HG02852 (cell line): ENCODE data around the gene RBM47.
"Not testable (repeated sequence)": the region's sequence is repeated elsewhere in the genome, so short reads cannot be mapped to it uniquely, and the experiment has no call there.

ENCODE experiments used
- ATAC-seq: cut with Tn5 transposase; IDR thresholded peaks from one replicate; pipeline ENCODE4 v1.9.1; 2021; ENCODE audit warnings: mild to moderate bottlenecking, moderate library complexity; ENCODE audit not compliant: unreplicated experiment

Gene RBM47

GRCh38 chr4:40544221-40544620 lies 85.4 kb downstream of the RBM47 start:
- no peak for ATAC-seq

DNA sequence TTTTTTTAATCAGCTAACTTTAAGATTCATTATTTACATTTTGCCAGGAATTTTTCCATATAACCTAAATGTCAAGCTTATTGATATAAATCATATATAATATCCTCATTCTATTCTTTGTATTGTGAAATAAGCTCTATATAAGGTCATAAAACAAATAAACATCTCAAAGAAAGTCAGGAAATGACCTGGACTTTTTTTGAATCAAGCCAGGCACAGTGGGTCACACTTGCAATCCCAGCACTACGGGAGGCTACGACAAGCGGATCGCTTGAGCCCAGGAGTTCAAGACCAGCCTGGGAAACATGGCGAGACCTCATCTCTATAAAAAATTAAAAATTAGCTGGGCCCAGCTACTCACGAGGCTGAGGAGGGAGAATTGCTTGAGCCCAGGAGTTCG lies 88.9 kb downstream of the RBM47 start:
- ATAC-seq = no peak

DNA sequence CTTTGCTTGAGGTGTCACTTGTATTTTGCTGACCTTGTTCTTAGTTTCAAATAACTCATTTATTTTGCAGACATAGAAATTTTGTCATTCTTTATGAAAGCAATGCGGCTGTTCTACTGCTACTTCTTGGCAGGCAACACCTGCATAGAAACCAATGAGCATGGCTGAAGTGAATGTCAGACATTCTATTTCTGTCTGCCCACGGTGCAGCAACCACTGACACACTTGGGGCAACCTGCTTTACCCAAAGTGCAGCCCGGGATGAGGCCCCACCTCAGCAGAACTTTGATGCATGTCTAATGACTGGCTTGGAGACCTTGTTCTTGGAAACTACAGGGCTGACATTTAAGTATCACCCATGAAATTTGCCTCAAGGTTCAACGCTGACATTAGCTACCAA lies 93.6 kb downstream of the RBM47 start:
- ATAC-seq = peak; percentile 66

GRCh38 chr4:40531636-40532023 lies 98.0 kb downstream of the RBM47 start:
- ATAC-seq = no peak

- ATAC-seq = no peak
These were observed 98.6 kb downstream of the RBM47 start for GRCh38 chr4:40530961-40531635.

- ATAC-seq = no peak
These were observed 102.9 kb downstream of the RBM47 start for GRCh38 chr4:40526741-40527140.

- ATAC-seq = no peak
These were observed 103.7 kb downstream of the RBM47 start for GRCh38 chr4:40525752-40526598.

GRCh38 chr4:40524366-40525041 lies 105.2 kb downstream of the RBM47 start:
- ATAC-seq = no peak

GRCh38 chr4:40523581-40523980 lies 106.1 kb downstream of the RBM47 start:
- ATAC-seq = no peak

DNA sequence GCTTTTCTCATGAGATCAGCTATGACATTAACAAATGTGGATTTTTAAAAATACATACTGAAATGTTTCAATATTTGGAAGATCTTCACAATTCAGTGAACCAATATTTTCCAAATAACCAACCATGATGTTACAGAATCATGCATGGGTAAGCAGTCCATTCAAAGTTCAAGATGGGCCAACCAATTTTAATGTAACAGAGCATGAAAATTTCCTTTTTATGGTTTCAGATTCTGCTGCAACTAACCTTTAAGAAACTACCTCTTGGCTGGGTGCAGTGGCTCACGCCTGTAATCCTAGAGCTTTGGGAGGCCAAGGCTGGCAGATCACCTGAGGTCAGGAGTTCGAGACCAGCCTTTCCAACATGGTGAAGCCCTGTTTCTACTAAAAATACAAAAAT lies 107.7 kb downstream of the RBM47 start:
- ATAC-seq = no peak

DNA sequence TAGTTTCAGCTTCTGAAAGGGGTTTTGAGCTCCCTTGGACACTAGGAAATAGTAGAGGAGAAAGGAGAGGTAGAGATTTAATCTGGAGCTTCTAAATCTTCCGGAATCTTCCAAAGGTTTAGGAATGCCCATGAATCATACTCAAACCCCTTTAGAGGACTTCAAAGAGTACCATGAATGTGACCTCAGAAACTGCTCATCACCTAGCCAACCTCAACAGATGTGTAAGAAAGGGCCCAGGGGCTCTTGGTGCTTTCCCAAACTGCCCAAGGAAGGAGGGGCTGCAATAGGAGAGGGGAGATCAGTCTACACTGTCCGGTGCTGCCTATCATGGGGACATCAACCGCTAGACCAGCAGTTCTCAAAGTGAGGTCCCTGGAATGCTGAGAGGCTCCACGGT lies 109.1 kb downstream of the RBM47 start:
- no peak for ATAC-seq

- ATAC-seq = not testable (repeated sequence)
These were observed 112.6 kb downstream of the RBM47 start for GRCh38 chr4:40517081-40517480.

- ATAC-seq = no peak
These were observed 113.0 kb downstream of the RBM47 start for GRCh38 chr4:40516651-40517050.

DNA sequence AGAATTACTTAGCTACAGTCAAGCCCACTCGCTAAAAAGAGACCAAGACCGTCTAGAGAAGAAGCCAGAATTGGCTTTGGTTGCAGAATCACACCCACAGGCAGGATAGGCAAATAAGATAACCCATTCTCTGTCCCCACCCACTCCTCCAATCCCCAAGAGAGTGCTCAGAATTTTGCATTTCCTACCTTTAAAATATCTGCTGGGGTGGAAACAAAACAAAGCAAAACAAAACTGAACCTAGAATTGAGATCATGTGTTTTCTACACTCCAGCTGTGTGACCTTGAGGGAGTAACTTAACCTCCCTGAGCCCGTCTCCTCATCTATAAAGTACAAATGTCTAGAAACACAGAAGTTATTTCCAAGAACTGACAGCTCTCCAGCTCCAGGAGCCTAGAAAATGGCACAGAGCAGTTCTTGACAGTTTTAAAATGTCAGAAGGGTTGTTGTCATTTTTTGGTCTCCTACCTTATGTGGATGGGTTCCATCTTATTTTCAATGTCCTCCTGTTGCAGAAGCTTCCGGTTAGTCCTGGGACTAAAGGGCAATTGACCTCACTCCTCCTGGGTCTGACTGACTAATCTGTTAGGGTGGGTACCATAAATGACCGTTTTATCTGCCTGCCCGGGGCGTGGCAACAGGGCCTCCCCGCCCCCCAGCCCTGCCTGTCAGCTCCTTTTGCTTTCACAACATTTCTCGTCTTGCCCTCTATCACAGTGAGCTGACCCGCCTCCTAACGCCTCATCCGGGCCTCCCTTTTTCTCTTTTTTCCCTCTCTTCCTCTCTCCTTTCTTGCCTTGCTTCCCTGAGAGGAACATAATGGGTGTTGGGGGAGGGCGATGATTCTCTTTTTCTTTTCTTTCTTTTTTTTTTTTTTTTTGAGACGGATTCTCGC lies 114.0 kb downstream of the RBM47 start:
- peak; percentile 82 for ATAC-seq

- no peak for ATAC-seq
These were observed 114.6 kb downstream of the RBM47 start for GRCh38 chr4:40515037-40515397.

GRCh38 chr4:40514497-40514951 lies 115.1 kb downstream of the RBM47 start:
- no peak for ATAC-seq

- no peak for ATAC-seq
These were observed 118.5 kb downstream of the RBM47 start for GRCh38 chr4:40511036-40511614.

- ATAC-seq = no peak
These were observed 121.7 kb downstream of the RBM47 start for GRCh38 chr4:40507977-40508376.

DNA sequence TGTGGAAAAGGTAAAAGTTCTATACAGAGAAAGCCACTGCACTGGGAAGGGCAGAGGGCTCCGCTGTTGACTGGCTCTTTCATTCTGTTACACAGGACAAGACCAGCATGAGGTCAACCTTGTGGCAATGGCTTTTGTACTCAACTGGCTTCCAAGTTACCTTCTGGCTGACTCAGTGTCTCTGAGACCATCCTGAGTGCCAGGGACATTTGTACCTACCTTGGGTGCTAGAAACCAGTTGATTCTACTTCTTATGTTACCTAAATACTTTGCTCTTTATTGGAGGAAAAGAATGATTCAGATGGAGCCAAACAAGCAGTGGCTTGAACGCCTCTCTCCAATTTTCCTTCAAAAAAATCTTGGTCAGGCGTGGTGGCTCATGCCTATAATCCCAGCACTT lies 123.2 kb downstream of the RBM47 start:
- no peak for ATAC-seq

- no peak for ATAC-seq
These were observed 123.6 kb downstream of the RBM47 start for GRCh38 chr4:40506066-40506465.
